Brain microvascular endothelial cell (primary cell): ENCODE data around the gene OGT.

Experiments used
- DNase-seq: peaks from one replicate; pipeline ENCODE4 v3.0.0-alpha.2; 2020
- H3K27ac ChIP-seq: fragments of 250-450 bp; sonication (Bioruptor Pico); 2 replicates; pipeline ENCODE4 v1.5.1; 2020; ENCODE audit warnings: mild to moderate bottlenecking, moderate library complexity
- H3K27me3 ChIP-seq: fragments of 250-450 bp; sonication (Bioruptor Pico); replicated peaks from 2 replicates; pipeline ENCODE4 v1.5.1; 2020; ENCODE audit warnings: mild to moderate bottlenecking
- H3K36me3 ChIP-seq: fragments of 250-450 bp; sonication (Bioruptor Pico); replicated peaks from 2 replicates; pipeline ENCODE4 v1.5.1; 2020; ENCODE audit warnings: mild to moderate bottlenecking
- H3K4me3 ChIP-seq: 2 replicates; pipeline ENCODE4 v1.5.1; 2011; ENCODE audit warnings: low read depth, mild to moderate bottlenecking, control low read depth, low read length, moderate library complexity
- in situ Hi-C: cut with HindIII; loops from 2 replicates; pipeline ENCODE4 v1.10.0; 2017; ENCODE audit warnings: low sequenced_read_pairs, low pct_ligation_motif_present
- TF ChIP-seq, protein P1 (sequence below): IDR thresholded peaks from 2 replicates; pipeline ENCODE4 v1.5.1; 2011; ENCODE audit warnings: low read depth, mild to moderate bottlenecking, moderate library complexity, low read length, control low read depth, inconsistent platforms; ENCODE audit errors: missing control alignments

OGT gene

DNA sequence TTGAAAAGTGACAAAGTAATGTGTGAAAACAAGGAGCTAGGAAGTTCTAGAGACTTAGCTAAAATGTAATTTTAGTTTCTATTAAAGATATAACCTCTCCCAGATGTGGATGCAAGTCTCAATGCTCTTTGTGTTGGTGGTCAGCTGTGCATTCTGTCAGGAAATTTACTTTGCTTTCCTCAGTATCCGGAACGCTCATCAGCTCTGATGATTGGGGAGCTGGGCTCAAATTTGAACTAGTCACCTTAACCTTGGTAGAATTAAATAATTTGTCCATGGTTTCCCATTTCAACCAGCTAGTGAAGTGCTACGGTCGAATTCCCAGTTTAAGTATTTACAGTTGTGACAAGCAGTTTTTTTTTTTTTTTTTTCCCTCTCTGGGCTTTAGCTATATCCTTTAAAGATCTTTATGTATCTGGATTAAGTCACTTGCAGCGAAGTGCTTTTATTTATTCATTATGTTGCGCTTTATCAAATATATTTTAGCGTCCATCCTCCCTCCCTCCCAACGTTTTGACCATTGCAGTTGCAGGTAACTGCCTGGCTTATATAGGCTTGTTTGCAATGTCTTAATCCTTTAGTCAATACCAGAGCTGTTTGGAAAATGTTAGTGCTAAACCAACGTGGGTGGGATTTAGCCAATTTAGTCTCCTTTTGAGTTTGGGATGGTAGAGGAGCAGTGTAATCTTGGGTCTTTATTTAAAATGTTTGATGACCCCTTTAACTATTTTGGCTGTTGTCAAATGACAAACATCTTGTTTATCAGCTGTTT lies 2.1 kb downstream of the OGT start:
- H3K27ac ChIP-seq: no peak overlapping the region
- H3K36me3 ChIP-seq: no peaks in the 10 kb centered on the region
- TF ChIP-seq, protein P1, sequence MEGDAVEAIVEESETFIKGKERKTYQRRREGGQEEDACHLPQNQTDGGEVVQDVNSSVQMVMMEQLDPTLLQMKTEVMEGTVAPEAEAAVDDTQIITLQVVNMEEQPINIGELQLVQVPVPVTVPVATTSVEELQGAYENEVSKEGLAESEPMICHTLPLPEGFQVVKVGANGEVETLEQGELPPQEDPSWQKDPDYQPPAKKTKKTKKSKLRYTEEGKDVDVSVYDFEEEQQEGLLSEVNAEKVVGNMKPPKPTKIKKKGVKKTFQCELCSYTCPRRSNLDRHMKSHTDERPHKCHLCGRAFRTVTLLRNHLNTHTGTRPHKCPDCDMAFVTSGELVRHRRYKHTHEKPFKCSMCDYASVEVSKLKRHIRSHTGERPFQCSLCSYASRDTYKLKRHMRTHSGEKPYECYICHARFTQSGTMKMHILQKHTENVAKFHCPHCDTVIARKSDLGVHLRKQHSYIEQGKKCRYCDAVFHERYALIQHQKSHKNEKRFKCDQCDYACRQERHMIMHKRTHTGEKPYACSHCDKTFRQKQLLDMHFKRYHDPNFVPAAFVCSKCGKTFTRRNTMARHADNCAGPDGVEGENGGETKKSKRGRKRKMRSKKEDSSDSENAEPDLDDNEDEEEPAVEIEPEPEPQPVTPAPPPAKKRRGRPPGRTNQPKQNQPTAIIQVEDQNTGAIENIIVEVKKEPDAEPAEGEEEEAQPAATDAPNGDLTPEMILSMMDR: no peak
- DNase-seq: no peak
- in situ Hi-C loops: no loop called here
- H3K27me3 ChIP-seq: no peaks in the 10 kb centered on the region
- peak overlapping the region; percentile 88 for H3K4me3 ChIP-seq

DNA sequence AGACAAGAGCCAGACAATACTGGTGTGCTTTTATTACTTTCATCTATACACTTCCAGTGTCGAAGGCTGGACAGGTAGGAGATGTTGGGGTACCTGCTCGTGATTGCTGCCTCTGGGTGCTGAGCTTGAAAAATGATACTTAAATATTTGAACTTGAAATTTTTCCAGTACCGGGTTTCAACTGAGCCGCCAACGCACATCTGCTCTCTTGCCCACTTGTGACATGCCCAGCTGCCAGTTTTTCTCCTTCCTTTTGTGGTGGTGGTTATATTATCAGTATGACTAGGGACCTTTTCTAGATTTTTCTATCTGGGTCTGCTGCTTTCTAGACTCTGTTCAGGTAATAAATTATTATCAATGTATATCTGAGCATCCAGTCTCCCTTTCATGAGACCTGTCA lies 3.4 kb downstream of the OGT start:
- TF ChIP-seq, protein P1: no peak
- Histone ChIP-seq H3K36me3 (no peaks in the 10 kb centered on the region), H3K27ac (no peak overlapping the region), H3K4me3 (peak overlapping the region; percentile 24), H3K27me3 (no peaks in the 10 kb centered on the region)
- in situ Hi-C loops: no loop called here
- no peak for DNase-seq

DNA sequence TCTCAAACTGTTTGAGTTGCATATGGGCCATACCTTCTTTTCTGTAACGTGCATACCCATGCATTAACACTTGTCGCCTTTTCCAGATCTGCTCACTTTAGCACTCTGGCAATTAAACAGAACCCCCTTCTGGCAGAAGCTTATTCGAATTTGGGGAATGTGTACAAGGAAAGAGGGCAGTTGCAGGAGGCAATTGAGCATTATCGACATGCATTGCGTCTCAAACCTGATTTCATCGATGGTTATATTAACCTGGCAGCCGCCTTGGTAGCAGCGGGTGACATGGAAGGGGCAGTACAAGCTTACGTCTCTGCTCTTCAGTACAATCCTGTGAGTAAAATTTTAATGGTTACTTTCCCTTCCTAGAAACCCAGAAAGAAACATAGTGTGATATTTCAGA lies 4.8 kb downstream of the OGT start:
- DNase-seq: no peak
- TF ChIP-seq, protein P1: no peak
- Histone ChIP-seq H3K4me3 (no peak overlapping the region), H3K27me3 (no peaks in the 10 kb centered on the region), H3K27ac (no peak overlapping the region), H3K36me3 (no peaks in the 10 kb centered on the region)
- in situ Hi-C loops: no loop called here

DNA sequence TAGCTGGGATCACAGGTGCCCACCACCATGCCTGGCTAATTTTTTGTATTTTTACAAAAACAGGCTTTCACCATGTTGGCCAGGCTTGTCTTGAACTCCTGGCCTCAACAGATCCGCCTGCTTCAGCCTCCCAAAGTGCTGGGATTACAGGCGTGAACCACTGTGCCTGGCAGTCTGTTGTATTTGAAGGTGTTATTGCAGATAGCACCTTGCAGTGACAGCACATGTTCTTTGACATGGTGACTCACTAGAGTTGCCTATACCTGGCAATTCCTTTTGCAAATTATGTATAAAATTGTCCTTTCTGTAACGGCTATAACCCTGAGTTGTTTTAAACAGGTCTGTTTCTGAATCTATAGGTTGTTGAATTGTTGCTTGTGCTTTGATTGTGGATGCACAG lies 7.9 kb downstream of the OGT start:
- in situ Hi-C loops: no loop called here
- DNase-seq: no peak
- Histone ChIP-seq H3K27ac (no peak overlapping the region), H3K4me3 (no peak overlapping the region), H3K27me3 (no peaks in the 10 kb centered on the region), H3K36me3 (no peaks in the 10 kb centered on the region)
- TF ChIP-seq, protein P1: no peak

DNA sequence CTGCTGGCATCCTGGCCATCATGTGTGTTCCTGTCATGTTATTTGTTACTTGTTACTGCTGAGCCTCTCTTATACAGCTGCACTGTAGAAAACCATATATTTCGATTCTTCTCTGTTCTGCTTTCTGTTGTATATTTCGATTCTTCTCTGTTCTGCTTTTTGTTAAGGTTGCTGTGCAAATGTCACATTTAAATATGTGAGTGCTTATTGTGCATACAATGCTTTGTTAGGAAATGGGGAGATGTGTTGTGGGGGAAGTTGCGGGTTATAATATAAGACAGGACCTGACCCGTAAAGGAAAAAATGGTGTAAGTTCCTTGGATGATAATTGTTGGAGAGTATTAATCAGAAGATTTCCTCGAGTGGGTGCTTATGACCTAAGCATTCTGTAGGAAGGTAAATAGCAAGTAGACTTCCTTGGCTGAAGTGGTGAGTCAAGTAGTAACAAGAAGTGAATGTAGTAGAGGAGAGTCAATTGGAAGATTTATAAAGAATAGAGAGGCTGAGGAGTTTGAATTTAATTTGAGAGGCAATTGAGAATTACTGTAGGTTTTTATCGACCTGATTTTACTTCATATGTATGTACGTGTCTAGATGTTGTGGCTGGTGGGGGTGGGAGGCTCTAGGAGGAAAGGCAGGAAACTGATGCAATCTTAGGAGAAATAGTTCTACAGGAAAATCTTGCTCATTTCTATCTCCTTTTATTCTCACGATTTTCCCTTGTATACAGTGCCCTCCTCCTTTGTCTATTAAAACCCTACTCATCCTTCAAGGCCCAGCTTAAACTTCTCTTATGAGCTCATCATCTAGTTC lies 8.5 kb downstream of the OGT start:
- DNase-seq: peak; percentile 13
- in situ Hi-C loops: no loop called here
- H3K27me3 ChIP-seq: no peaks in the 10 kb centered on the region
- TF ChIP-seq, protein P1: no peak
- H3K36me3 ChIP-seq: no peaks in the 10 kb centered on the region
- H3K27ac ChIP-seq: peak overlapping the region; percentile 81
- no peak overlapping the region for H3K4me3 ChIP-seq
